Esophagus muscularis mucosa (tissue), 3 donors: Measurements from ENCODE around the gene HENMT1.
"Not testable (repeated sequence)": the region's sequence is repeated elsewhere in the genome, so short reads cannot be mapped to it uniquely, and the experiment has no call there.

Experiments
- EP300 ChIP-seq: sonication (generic); formaldehyde crosslinking; IDR thresholded peaks from one replicate; pipeline ENCODE4 v1.6.1; 2017; ENCODE audit warnings: antibody characterized with exemption
- POLR2A ChIP-seq: fragments of 450-650 bp; IDR thresholded peaks from one replicate; pipeline ENCODE4 v1.6.1; 2017; ENCODE audit warnings: antibody characterized with exemption, moderate library complexity, mild to moderate bottlenecking, low read depth
- POLR2AphosphoS5 ChIP-seq, 2 donors: sonication (generic); formaldehyde crosslinking; IDR thresholded peaks; one replicate each; pipeline ENCODE4 v1.6.1; 2017; ENCODE audit warnings: antibody characterized with exemption in 2 of 2

DNA sequence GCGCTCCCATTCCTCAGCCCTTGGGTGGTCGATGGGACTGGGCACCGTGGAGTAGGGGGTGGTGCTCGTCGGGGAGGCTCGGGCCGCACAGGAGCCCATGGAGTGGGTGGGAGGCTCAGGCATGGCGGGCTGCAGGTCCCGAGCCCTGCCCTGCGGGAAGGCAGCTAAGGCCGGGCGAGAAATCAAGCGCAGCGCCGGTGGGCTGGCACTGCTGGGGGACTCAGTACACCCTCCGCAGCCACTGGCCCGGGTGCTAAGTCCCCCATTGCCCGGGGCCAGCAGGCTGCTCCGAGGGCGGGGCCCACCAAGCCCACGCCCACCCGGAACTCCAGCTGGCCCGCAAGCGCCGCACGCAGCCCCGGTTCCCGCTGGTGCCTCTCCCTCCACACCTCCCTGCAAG, 20.0 kb downstream of the HENMT1 start:
- not testable (repeated sequence) for TF ChIP-seq POLR2AphosphoS5 (IDR thresholded peaks at IDR 0.05); EP300; POLR2A
